ENCODE measurements around the gene IFITM10. TPM values are rescaled to one million over a fixed set of nuclear protein-coding genes. Genes with fewer than 3 reads are reported as not detected.

IFITM10 gene
- total and polyA plus RNA-seq, 12 donors = 0.28 to 267 (median 31.6) TPM

GRCh38 chr11:1742869-1743584, 7.4 kb downstream of the IFITM10 start:
- no peak for DNase-seq
- H3K4me3 ChIP-seq = no peak overlapping the region
- H3K4me1 ChIP-seq (replicated peaks in 1 of 2) = peaks cover 22 to 39% of the 10 kb centered on the region in 2 donors
- no peak overlapping the region for H3K27ac ChIP-seq
- no peaks in the 10 kb centered on the region for H3K27me3 ChIP-seq
- H3K9me3 ChIP-seq (replicated peaks in 1 of 3) = no peaks in the 10 kb centered on the region
- no peak for TF ChIP-seq POLR2A (IDR thresholded peaks at IDR 0.05)
- H3K36me3 ChIP-seq (replicated peaks in 1 of 2) = no peaks in the 10 kb centered on the region
- intact Hi-C loops (cut with DNase I) = no loop called here
- 65 to 80% (median 76%) methylated on average over 3 of the region's 3 CpGs for WGBS, 4 donors

GRCh38 chr11:1742371-1742770, 8.0 kb downstream of the IFITM10 start:
- Histone ChIP-seq H3K36me3 (replicated peaks in 1 of 2) (no peaks in the 10 kb centered on the region), H3K27ac (no peak overlapping the region), H3K4me3 (no peak overlapping the region), H3K9me3 (replicated peaks in 1 of 3) (peaks cover 0 to 1% (median 0%) of the 10 kb centered on the region in 3 donors), H3K27me3 (no peaks in the 10 kb centered on the region), H3K4me1 (replicated peaks in 1 of 2) (peaks cover 21 to 33% of the 10 kb centered on the region in 2 donors)
- TF ChIP-seq CTCF (IDR thresholded peaks at IDR 0.05) = no peak
- TF ChIP-seq POLR2A (IDR thresholded peaks at IDR 0.05) = no peak
- peak in 6 of 7 donors; percentile 12 to 45 (median 26) for DNase-seq
- intact Hi-C loops (cut with DNase I) = no loop called here
- WGBS, 4 donors = 53 to 72% (median 62%) methylated on average over 4 of the region's 4 CpGs

GRCh38 chr11:1741741-1742140, 8.7 kb downstream of the IFITM10 start:
- WGBS, 4 donors = 65 to 75% (median 71%) methylated on average over 4 of the region's 4 CpGs
- Histone ChIP-seq H3K4me1 (replicated peaks in 1 of 2) (peaks cover 15 to 27% of the 10 kb centered on the region in 2 donors), H3K4me3 (no peak overlapping the region), H3K9me3 (replicated peaks in 1 of 3) (peaks cover 0 to 7% (median 0%) of the 10 kb centered on the region in 3 donors), H3K27me3 (no peaks in the 10 kb centered on the region), H3K36me3 (replicated peaks in 1 of 2) (no peaks in the 10 kb centered on the region), H3K27ac (no peak overlapping the region)
- peak in 3 of 7 donors; percentile 12 to 42 (median 32) for DNase-seq
- intact Hi-C loops (cut with DNase I) = no loop called here
- no peak for TF ChIP-seq POLR2A (IDR thresholded peaks at IDR 0.05)
- no peak for TF ChIP-seq CTCF (IDR thresholded peaks at IDR 0.05)

GRCh38 chr11:1740786-1741530, 9.4 kb downstream of the IFITM10 start:
- Histone ChIP-seq H3K27ac (no peak overlapping the region), H3K27me3 (no peaks in the 10 kb centered on the region), H3K4me3 (no peak overlapping the region), H3K4me1 (replicated peaks in 1 of 2) (peaks cover 14 to 19% of the 10 kb centered on the region in 2 donors), H3K9me3 (replicated peaks in 1 of 3) (peaks cover 0 to 9% (median 0%) of the 10 kb centered on the region in 3 donors), H3K36me3 (replicated peaks in 1 of 2) (no peaks in the 10 kb centered on the region)
- intact Hi-C loops (cut with DNase I) = no loop called here
- TF ChIP-seq CTCF (IDR thresholded peaks at IDR 0.05) (no peak), POLR2A (IDR thresholded peaks at IDR 0.05) (no peak)
- 66 to 73% (median 70%) methylated on average over 8 of the region's 8 CpGs for WGBS, 4 donors
- DNase-seq = peak in 5 of 7 donors; percentile 16 to 49 (median 33)
